Tracheal epithelial cell (primary cell): ENCODE measurements around the gene ASCC1. TPM values are rescaled to one million over a fixed set of nuclear protein-coding genes. Genes with fewer than 3 reads are reported as not detected.

ENCODE experiments used
- total RNA-seq: library from RNA; depleted of rRNA; stranded (reverse); fragments of >200 nt; gene quantifications from 2 replicates; pipeline ENCODE4 v1.2.1, GENCODE V29; 2014

ASCC1 gene, protein sequence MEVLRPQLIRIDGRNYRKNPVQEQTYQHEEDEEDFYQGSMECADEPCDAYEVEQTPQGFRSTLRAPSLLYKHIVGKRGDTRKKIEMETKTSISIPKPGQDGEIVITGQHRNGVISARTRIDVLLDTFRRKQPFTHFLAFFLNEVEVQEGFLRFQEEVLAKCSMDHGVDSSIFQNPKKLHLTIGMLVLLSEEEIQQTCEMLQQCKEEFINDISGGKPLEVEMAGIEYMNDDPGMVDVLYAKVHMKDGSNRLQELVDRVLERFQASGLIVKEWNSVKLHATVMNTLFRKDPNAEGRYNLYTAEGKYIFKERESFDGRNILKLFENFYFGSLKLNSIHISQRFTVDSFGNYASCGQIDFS
- total RNA-seq, result 28.9 and 37.7 TPM in 2 replicates

DNA sequence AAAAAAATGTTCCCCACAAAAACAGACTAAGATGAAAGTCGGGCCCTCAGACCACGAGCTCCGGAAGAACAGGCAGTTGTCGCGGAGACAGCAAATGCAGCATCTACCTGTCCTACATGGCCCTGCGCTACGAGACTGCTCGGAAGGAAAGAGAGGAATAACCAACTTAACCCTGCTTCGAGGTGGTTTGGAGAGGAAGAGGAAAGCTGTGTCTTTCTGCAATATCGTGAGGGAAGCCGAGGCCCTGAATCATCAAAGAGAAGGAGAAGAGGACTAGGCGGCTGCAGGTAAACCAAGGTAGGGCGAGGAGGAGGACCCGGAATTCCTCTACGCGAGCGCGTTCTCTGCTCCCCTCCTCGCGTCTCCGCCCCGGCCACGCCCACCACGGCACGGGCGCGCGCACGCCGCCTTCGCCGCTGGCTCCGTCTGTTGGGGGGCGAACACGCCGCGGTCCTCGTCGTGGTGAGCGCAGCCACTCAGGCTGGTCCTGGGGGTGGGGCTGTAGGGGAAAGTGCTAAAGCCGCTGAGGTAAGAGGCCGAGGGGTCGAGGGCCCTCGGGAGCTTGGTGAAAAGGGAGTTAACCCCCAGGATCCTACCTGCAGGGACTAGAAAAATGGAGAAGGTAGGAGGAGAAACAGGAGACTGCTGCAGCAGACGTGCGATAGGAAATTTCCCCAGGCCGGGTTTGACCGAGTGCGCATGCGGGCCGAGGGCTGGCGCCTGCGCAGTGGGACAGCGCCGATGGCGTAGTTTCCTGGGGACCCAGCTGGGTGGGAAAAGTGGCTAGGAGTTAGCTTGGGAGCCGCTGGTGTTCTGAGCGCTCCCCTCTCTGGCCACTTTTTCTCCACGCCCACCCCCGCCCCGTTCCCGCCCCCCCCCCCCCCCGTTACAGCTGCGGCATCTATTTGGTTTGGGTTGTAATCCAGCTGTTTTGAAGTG, at the start of gene ASCC1, which contains the start of gene ANAPC16:
ASCC1 (minus strand) TSS at position 666 of the 939 bp plus-strand sequence. CDS start 2,978 bp downstream, outside the sequence.
ANAPC16 (plus strand) TSS at position 402 of the 939 bp plus-strand sequence. CDS start 7,903 bp downstream, outside the sequence.

DNA sequence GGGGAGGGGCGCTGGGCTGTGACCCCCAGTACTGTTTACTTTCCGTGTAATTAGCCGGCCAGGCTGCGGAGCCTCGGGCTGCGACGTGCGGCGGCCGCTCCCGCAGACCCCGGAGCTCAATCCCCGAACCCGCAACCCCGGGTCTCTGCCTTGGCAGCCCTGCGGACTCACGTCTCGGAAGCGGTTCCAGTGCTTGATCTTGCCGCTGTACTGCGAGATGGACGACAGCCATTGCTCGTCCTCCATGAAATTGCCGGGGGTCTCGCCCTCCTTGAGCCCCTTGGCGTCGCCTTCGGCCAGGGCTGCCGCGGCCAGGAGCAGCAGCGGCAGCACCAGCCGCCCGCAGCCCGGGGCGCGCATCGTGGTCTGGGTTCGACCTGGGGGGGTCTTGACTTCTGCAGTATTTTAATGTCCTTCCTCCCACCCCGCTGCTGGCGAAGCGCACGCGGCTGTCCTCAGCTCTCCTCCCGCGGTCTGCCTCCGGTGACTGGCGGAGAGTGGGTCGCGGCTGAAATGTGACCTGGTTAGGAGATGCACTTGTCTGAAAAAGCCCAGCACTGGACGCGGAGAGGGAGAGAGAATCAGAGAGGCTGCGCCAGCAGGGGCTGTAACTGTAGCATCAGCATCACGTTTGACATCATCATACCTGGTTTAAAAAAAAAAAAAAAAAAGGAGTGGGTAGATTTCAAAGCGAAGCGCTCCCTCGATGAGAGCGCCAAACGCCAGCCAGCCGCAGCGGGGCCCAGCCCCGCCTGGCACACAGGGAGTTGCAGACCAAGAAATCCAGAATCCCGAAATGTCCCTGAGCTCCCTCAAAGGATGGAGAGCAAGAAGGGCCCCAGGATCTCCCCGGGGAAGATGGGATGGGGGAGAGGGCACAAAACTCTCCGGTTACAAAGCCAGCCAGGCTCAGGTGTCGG, 127.8 kb downstream of the ASCC1 start, which contains the start of gene SPOCK2:
SPOCK2 (minus strand) TSS at position 583 of the 920 bp plus-strand sequence; CDS start at position 360, 223 bp downstream.

Other genes starting within 250 kb of the ASCC1 start
- gene SPOCK2, start 127.7 kb downstream of the ASCC1 start, total RNA-seq, result 14.2 TPM in 1 of 2 replicates, not detected in the other
- gene ANAPC16, start 264 bp downstream of the ASCC1 start, total RNA-seq, result 94.0 and 160 TPM in 2 replicates
- gene DDIT4, start 57.6 kb upstream of the ASCC1 start, total RNA-seq, result 2,032 and 2,091 TPM in 2 replicates
- 19.8 and 26.4 TPM in 2 replicates for gene DNAJB12, start 138.6 kb upstream of the ASCC1 start, total RNA-seq